ENCODE measurements around the gene DOLPP1. TPM values are rescaled to one million over a fixed set of nuclear protein-coding genes. Genes with fewer than 3 reads are reported as not detected.
A peak's percentile ranks its signal among the peaks of the same experiment; 100 is the strongest.

Gene DOLPP1
- polyA plus RNA-seq, 1 of the 3 experiments (the other 2 are of a cell fraction): 19.9 TPM

DNA sequence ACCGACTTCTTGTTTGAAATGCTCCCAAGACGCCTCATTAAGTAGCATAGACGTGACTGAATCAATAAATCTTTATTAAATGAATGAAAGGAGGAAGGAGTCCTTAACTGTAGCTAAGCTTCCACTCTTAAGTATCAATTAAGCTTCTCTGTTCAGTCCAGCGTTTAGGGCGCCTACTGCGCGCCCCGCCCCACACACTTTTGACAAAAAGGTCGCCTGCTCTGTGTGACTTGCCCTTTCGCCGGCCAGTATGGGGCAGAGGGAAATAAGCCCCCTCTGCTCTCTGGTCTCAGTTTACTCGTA, 662 bp upstream of the DOLPP1 start:
- DNase-seq: no peak

DNA sequence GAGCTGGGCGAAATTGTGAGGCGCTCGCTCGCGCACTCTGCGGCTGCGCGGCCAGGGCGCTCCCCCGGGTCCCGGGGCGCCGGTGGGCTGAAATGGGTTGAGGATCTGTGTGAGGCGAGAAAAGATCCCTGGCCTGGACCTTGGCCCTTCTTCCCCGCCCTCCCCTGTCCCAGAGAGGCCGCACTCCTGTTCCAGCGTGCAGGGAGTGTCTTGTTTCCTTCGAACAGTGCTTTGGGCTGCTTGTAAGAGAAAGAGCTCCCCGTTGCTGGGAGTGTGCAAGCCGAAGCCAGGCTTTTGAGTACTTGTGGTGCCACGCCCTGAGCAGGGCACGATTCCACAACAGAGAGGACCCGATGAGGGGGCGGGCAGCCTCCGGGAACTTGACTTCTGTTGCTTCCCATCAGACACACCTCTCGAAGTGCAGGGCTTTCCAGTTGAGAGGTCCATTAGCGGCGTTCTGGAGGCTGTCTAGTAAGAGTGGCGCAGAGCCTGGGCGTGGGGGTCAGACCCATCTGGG, 535 bp downstream of the DOLPP1 start:
- Histone ChIP-seq H3K4me3 (ENCODE audit: low read depth in 2 of 2, low read length in 1 of 2) (peak overlapping the region; percentile 83 to 99), H2AFZ (ENCODE audit: low read depth) (peak overlapping the region; percentile 95), H3K36me3 (replicated peaks in 1 of 2; ENCODE audit: control insufficient read depth in 1 of 2, insufficient read depth in 2 of 2, low read length in 1 of 2) (peaks cover 0 to 18% of the 10 kb centered on the region in 2 experiments), H3K9me3 (no peaks in the 10 kb centered on the region), H4K20me1 (ENCODE audit: insufficient read depth) (no peaks in the 10 kb centered on the region), H3F3A (replicated peaks; ENCODE audit: insufficient read depth) (no peaks in the 10 kb centered on the region), H3K9ac (peak overlapping the region; percentile 81), H3K27ac (ENCODE audit: low read depth in 2 of 2, low read length in 1 of 2) (peak overlapping the region; percentile 55 to 86), H3K4me2 (peak overlapping the region; percentile 99), H3K4me1 (ENCODE audit: control insufficient read depth in 1 of 2, insufficient read depth in 2 of 2, low read depth in 1 of 2, low read length in 1 of 2) (peaks cover 9 to 21% of the 10 kb centered on the region in 2 experiments; a peak in 2 of 4 replicates), H3K79me2 (ENCODE audit: insufficient read depth) (peaks cover 18% of the 10 kb centered on the region), H3K9me2 (no peaks in the 10 kb centered on the region), H3K27me3 (ENCODE audit: insufficient read depth) (no peaks in the 10 kb centered on the region)
- ChIA-PET POLR2A (interaction anchor here (1.3 to 1.6 kb wide), 2 partner anchors 14 kb away, joined by 6 to 8 read pairs; no protein-coding TSS in a partner anchor), CTCF (interaction anchor here (1.2 kb wide), 1 partner anchor 74 kb away, joined by 3 read pairs; no protein-coding TSS in a partner anchor)
- TF ChIP-seq NRF1 (IDR thresholded peaks at IDR 0.05; ENCODE audit: low read depth, low read length) (peak; percentile 94), CHD2 (IDR thresholded peaks at IDR 0.05; ENCODE audit: low read length, partially characterized antibody) (no peak)
- DNase-seq: peak; percentile 97
- WGBS (ENCODE audit: low lambda C conversion rate): 6% methylated on average over 4 of the region's 30 CpGs

More for the DNA sequence above, 662 bp upstream of the DOLPP1 start:
- Histone ChIP-seq H3K36me3 (replicated peaks in 1 of 2; ENCODE audit: control insufficient read depth in 1 of 2, insufficient read depth in 2 of 2, low read length in 1 of 2) (peaks cover 0 to 6% of the 10 kb centered on the region in 2 experiments), H3K4me2 (peak overlapping the region; percentile 93), H3K4me3 (ENCODE audit: low read depth in 2 of 2, low read length in 1 of 2) (peak overlapping the region; percentile 75 to 78), H3K9me2 (no peaks in the 10 kb centered on the region), H2AFZ (ENCODE audit: low read depth) (peak overlapping the region; percentile 99), H3K79me2 (ENCODE audit: insufficient read depth) (peaks cover 18% of the 10 kb centered on the region), H3K9ac (peak overlapping the region; percentile 47; the same call in 1 of the 2 replicates), H3K4me1 (ENCODE audit: control insufficient read depth in 1 of 2, insufficient read depth in 2 of 2, low read depth in 1 of 2, low read length in 1 of 2) (peaks cover 9 to 21% of the 10 kb centered on the region in 2 experiments; a peak in 2 of 4 replicates), H3K27me3 (ENCODE audit: insufficient read depth) (no peaks in the 10 kb centered on the region), H4K20me1 (ENCODE audit: insufficient read depth) (no peaks in the 10 kb centered on the region), H3K9me3 (no peaks in the 10 kb centered on the region), H3F3A (replicated peaks; ENCODE audit: insufficient read depth) (no peaks in the 10 kb centered on the region), H3K27ac (ENCODE audit: low read depth in 2 of 2, low read length in 1 of 2) (no peak overlapping the region)
- 5% methylated on average over 9 of the region's 12 CpGs for WGBS (ENCODE audit: low lambda C conversion rate)
- CTCF ChIA-PET: interaction anchor here (1.2 kb wide), 1 partner anchor 73 kb away, joined by 3 read pairs; no protein-coding TSS in a partner anchor
- TF ChIP-seq, protein P1, sequence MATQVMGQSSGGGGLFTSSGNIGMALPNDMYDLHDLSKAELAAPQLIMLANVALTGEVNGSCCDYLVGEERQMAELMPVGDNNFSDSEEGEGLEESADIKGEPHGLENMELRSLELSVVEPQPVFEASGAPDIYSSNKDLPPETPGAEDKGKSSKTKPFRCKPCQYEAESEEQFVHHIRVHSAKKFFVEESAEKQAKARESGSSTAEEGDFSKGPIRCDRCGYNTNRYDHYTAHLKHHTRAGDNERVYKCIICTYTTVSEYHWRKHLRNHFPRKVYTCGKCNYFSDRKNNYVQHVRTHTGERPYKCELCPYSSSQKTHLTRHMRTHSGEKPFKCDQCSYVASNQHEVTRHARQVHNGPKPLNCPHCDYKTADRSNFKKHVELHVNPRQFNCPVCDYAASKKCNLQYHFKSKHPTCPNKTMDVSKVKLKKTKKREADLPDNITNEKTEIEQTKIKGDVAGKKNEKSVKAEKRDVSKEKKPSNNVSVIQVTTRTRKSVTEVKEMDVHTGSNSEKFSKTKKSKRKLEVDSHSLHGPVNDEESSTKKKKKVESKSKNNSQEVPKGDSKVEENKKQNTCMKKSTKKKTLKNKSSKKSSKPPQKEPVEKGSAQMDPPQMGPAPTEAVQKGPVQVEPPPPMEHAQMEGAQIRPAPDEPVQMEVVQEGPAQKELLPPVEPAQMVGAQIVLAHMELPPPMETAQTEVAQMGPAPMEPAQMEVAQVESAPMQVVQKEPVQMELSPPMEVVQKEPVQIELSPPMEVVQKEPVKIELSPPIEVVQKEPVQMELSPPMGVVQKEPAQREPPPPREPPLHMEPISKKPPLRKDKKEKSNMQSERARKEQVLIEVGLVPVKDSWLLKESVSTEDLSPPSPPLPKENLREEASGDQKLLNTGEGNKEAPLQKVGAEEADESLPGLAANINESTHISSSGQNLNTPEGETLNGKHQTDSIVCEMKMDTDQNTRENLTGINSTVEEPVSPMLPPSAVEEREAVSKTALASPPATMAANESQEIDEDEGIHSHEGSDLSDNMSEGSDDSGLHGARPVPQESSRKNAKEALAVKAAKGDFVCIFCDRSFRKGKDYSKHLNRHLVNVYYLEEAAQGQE (IDR thresholded peaks at IDR 0.05; ENCODE audit: low read depth, low read length): no peak
- no peak for TF ChIP-seq RAD21 (IDR thresholded peaks at IDR 0.05; ENCODE audit: low read length)
- 0 out of 2 replicates have a peak, but pooled peaks have one; percentile 14 for TF ChIP-seq RCOR1 (IDR thresholded peaks at IDR 0.05; ENCODE audit: low read length)
- POLR2A ChIA-PET: interaction anchor here (1.3 to 1.6 kb wide), 2 partner anchors 13 to 15 kb away, joined by 6 to 8 read pairs; no protein-coding TSS in a partner anchor

DNA sequence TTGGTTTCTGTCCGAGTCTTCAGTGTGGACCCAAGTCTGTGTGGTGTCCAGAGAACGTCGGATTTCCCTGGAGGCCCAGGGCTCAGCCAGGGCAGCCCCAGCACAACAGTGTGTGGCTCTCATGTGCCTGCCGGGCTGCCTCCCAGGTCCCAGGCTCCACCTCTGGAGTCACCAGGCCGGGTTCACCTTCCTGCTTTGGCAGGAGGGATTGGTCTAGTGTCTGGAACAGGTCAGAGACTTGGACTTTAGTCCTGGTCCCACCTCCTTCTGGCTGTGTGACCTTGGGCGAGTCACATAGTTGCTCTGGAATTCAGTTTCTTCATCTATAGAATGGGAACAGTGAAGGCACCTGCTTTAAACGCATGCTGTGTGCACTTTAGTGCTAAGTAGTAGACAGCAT, 3.2 kb downstream of the DOLPP1 start:
- 79% methylated on average over 7 of the region's 7 CpGs for WGBS (ENCODE audit: low lambda C conversion rate)

More for the DNA sequence above, 3.2 kb downstream of the DOLPP1 start:
- Histone ChIP-seq H2AFZ (ENCODE audit: low read depth) (no peak overlapping the region), H3K27me3 (ENCODE audit: insufficient read depth) (no peaks in the 10 kb centered on the region), H3K36me3 (replicated peaks in 1 of 2; ENCODE audit: control insufficient read depth in 1 of 2, insufficient read depth in 2 of 2, low read length in 1 of 2) (peaks cover 3 to 31% of the 10 kb centered on the region in 2 experiments), H3K4me1 (ENCODE audit: control insufficient read depth in 1 of 2, insufficient read depth in 2 of 2, low read depth in 1 of 2, low read length in 1 of 2) (peaks cover 9 to 21% of the 10 kb centered on the region in 2 experiments; a peak in 2 of 4 replicates), H4K20me1 (ENCODE audit: insufficient read depth) (no peaks in the 10 kb centered on the region), H3F3A (replicated peaks; ENCODE audit: insufficient read depth) (no peaks in the 10 kb centered on the region), H3K9ac (no peak overlapping the region), H3K27ac (ENCODE audit: low read depth in 2 of 2, low read length in 1 of 2) (no peak overlapping the region), H3K9me2 (no peaks in the 10 kb centered on the region), H3K79me2 (ENCODE audit: insufficient read depth) (peaks cover 18% of the 10 kb centered on the region), H3K4me3 (ENCODE audit: low read depth in 2 of 2, low read length in 1 of 2) (no peak overlapping the region), H3K4me2 (no peak overlapping the region), H3K9me3 (no peaks in the 10 kb centered on the region)
- DNase-seq: no peak
- TF ChIP-seq, protein P2, sequence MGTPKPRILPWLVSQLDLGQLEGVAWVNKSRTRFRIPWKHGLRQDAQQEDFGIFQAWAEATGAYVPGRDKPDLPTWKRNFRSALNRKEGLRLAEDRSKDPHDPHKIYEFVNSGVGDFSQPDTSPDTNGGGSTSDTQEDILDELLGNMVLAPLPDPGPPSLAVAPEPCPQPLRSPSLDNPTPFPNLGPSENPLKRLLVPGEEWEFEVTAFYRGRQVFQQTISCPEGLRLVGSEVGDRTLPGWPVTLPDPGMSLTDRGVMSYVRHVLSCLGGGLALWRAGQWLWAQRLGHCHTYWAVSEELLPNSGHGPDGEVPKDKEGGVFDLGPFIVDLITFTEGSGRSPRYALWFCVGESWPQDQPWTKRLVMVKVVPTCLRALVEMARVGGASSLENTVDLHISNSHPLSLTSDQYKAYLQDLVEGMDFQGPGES (IDR thresholded peaks at IDR 0.05; ENCODE audit: low read depth, low read length): no peak
- TF ChIP-seq YY1 (IDR thresholded peaks at IDR 0.05; ENCODE audit: low read depth): no peak
- TF ChIP-seq POLR2AphosphoS5 (IDR thresholded peaks at IDR 0.05; ENCODE audit: low read depth, low read length): no peak
- TF ChIP-seq, protein P3, sequence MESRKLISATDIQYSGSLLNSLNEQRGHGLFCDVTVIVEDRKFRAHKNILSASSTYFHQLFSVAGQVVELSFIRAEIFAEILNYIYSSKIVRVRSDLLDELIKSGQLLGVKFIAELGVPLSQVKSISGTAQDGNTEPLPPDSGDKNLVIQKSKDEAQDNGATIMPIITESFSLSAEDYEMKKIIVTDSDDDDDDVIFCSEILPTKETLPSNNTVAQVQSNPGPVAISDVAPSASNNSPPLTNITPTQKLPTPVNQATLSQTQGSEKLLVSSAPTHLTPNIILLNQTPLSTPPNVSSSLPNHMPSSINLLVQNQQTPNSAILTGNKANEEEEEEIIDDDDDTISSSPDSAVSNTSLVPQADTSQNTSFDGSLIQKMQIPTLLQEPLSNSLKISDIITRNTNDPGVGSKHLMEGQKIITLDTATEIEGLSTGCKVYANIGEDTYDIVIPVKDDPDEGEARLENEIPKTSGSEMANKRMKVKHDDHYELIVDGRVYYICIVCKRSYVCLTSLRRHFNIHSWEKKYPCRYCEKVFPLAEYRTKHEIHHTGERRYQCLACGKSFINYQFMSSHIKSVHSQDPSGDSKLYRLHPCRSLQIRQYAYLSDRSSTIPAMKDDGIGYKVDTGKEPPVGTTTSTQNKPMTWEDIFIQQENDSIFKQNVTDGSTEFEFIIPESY (IDR thresholded peaks at IDR 0.05; ENCODE audit: borderline replicate concordance, low read depth): no peak
- TF ChIP-seq EP300 (IDR thresholded peaks at IDR 0.05; ENCODE audit: borderline replicate concordance in 1 of 2, low read depth in 1 of 2, low read length in 1 of 2): no peak
- TF ChIP-seq TEAD4 (IDR thresholded peaks at IDR 0.05; ENCODE audit: borderline replicate concordance, insufficient read depth): no peak
- TF ChIP-seq MEF2A (IDR thresholded peaks at IDR 0.05; ENCODE audit: borderline replicate concordance, low read depth): no peak
- TF ChIP-seq FOSL2 (IDR thresholded peaks at IDR 0.05; ENCODE audit: borderline replicate concordance, low read depth): no peak
- ChIA-PET POLR2A (no interaction called here), CTCF (no interaction called here)

Data from SK-N-SH (cell line).